ENCODE data around the gene MANEA.
"Not testable (repeated sequence)": the region's sequence is repeated elsewhere in the genome, so short reads cannot be mapped to it uniquely, and the experiment has no call there.

The MANEA gene

DNA sequence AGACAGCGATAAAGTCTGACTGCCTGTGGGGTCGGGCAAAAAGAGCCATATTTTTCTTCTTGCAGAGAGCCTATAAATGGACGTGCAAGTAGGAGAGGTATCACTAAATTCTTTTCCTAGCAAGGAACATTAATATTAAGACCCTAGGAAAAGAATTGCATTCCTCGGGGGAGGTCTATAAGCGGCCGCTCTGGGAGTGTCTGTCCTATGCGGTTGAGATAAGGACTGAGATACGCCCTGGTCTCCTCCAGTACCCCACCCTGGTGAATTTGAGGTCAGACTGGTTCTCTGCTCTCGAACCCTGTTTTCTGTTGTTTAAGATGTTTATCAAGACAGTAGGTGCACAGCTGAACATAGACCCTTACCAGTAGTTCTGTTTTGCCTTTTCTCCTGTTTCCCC lies 6.9 kb downstream of the MANEA start:
- DNase-seq = not testable (repeated sequence)

- DNase-seq = no peak
Measured at GRCh38 chr6:95587989-95588388, 10.7 kb downstream of the MANEA start.

DNA sequence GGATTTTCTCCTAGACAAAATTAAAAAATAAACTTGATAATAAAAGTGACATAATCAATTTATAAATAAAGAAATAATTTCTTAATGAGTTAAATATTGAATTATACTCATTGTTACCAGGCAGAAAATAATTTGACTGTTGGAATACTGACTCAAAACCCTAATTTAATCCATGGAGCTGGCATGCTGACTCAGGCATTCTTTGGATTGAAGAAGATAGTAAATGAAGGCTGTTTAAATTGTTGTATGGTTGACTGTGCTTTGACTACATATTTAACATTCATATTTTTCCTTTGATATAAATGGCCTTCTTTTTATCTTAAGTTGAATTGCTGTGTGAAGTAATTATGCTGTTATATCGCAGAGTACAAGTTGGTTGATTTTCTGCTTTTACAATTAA lies 11.7 kb downstream of the MANEA start:
- DNase-seq = no peak

DNA sequence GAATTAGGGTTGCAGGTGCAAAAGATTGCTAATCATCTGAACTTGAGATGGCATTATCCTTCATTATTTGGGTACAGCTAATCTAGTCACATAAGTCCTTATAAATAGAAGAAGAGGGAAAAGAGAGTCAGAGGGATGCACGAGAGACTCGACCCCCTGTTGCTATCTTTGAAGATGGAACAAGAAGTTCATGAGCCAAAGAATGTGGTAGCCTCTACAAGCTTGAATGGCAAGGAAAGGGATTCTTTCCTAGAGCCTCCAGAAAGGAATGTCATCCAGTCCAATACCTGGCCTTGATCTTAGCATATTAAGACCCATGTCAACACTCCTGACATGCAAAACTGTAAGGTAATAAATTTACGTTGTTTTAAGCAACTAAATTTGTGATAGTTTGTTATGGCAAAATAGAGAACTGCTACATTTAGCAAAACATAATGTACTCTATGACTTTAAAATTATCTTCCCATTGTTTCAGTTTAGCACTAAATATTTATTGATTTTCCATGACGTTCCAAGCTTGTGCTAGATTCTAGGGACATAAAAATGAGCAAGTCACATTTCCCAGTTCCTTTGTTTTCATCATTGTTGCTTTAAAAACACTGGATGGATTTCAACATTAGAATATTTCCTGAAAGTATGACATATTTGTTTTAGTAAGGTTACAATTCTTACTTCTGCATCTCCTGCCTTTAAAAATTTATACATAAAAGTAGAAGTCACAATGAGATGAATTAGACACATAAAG lies 12.7 kb downstream of the MANEA start:
- DNase-seq = no peak

DNA sequence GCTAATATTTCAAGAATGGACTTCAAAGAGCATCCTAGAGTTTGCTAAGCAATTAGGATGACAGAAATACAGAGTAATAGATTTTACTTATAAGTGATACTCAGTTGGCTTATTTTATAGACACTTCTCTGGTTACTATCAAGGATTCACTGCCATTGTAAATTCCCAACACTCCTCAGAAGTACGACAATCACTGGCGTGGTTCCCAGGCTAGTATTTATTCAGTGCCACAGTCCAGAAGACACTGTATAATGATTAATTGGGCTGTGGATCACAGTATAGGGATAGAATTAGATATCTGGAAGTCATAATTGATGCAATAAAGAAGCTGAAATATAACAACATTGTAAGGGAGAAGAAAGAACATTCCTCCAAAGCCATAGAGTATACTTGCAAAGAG lies 15.7 kb downstream of the MANEA start:
- peak in 2 of 58 donors; percentile 0 for DNase-seq

GRCh38 chr6:95596021-95596420 lies 18.7 kb downstream of the MANEA start:
- DNase-seq = no peak

DNA sequence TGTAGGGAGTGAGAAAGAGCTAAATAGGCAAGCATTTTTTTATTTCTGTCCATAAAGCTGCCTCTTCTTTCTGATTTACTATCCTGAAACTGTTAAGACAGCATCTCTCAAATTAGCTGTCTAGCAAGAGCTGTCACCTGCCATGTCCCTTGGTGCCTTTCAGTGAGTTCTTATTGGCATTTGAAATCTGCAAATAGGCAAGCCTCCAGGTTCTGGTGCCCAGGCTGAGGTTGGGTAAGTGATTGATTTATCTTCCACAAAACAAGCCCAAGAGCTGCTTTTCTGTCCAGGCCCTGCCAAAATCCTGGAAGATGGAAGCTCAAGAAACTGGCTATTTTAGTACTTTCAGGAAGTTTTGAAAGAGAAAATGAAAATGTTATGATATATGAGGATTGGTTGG lies 22.4 kb downstream of the MANEA start:
- DNase-seq = peak in 3 of 58 donors; percentile 1 to 7 (median 6)

- no peak for DNase-seq
Measured at GRCh38 chr6:95601133-95601532, 23.8 kb downstream of the MANEA start.

- DNase-seq = no peak
Measured at GRCh38 chr6:95614094-95614493, 36.8 kb downstream of the MANEA start.

DNA sequence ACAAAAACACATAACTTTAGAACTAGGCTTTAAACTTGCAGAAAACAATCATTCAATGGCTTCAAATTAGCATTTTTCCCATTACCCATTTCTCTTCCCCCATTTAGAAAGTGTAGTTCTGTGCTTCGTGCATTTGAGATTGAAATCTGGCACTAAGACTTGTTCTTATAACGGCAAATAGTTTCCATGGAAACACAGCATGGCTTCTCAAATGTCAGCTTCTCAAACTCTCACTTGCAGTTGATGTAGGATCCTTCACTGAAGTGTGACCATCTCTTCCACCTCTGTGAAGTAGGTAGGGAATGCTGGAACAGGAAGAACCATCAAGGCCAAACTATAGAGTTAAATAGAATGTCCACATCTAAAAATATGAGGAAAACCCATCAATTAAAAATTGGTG lies 52.2 kb downstream of the MANEA start:
- no peak for DNase-seq

DNA sequence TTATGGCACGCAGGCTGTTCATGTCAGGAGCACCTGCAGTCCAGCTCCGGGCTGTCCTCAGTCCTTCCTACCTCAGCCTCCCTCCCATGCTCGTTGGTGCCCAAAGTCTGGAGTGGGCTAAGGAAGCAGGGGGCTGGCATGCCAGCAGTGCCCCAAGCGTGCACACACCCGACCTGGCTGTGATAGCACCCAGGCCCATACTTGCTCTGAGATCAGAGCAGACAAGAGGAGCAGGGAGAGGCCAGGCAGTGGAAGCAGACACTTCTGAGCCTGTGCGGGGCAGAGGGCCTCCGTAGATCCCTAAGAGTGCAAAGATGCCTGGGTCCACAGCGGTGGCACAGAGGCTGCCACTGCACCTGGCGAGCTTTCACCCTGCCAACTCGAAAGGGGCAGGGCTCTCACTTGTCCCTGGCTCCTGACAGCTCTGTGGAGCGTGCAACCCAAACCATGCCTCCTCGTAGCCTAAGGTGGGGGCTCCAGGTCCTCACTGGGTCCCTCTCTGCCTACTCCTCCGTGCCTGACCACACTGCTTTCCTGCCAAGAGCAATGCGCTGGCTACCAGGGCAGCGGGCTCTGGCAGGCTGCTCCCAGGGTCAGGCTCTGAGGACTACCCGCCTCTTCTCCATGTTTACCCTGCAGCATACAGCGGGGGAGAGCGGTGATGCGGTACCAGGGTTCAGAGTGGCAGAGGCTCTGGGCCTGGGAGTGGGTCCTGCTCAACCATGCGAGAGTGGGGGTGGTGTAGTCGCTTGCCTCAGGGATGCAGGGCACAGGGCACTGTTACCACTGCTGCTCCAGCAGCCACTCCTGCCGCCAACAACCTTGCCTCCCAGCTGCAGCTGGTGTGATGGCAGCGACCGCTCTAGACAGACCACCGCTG lies 59.5 kb downstream of the MANEA start:
- no peak for DNase-seq

DNA sequence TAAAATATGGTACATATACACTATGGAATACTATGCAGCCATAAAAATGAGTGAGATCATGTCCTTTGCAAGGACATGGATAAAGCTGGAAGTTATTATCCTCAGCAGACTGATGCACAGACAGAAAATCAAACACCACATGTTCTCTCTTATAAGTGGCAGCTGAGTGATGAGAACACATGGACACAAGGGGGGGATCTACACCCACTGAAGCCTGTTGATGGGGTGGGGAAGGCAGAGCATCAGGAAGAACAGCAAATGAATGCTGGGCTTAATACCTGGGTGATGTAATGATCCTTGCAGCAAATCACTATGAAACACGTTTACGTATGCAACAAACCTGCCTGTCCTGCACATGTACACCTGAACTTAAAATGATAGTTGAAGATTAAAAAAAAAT lies 71.3 kb downstream of the MANEA start:
- no peak for DNase-seq

DNA sequence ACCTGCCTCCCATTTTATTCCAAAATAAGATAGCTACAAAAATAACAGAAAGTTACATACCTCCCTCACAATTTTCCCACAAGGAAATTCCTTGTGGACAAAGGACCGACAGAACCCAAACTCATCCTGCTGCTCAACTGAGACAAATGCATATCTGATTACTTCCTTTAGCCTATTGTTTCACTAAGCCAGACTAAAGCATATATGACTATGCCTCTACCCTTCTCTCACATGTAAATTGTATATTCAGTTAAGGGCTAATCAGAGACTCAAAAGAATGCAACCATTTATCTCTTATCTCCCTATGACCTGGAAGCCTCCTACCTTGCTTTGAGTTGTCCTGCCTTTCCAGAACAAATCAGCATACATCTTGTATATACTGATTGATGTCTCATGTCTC lies 72.1 kb downstream of the MANEA start:
- DNase-seq = no peak

DNA sequence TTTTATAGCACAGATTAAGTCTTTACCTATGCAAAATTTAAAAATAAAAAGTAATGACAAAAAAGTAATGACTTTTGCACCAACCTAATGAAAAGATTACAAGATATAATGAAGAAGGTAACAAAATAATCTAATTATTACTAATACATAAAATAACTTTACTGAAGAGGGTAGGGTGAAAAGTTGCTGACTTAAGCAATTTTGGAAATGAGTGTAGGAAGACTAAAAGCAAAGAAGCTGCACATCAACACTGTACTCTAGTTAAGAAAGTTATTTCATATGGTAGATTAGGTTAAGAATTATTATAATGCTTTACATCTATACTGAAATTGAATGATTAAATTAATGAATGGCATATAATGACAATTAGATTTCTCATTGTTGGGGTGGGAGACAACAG lies 76.8 kb downstream of the MANEA start:
- no peak for DNase-seq

- DNase-seq = no peak
Measured at GRCh38 chr6:95658886-95659285, 81.6 kb downstream of the MANEA start.

All from anterior cingulate cortex (tissue), 58 donors.